K562 (cell line): ENCODE results near the gene OSCP1.

Experiments
- BRCA1 ChIP-seq, 2 experiments: fragments of 450-650 bp in 1 of 2; sonication (generic) in 1 of 2; formaldehyde crosslinking in 1 of 2; IDR thresholded peaks; 2 replicates each; pipeline versions ENCODE4 v1.5.0 to v1.6.1; 2017 to 2020; ENCODE audit warnings: mild to moderate bottlenecking in 1 of 2, missing genetic modification reagents in 1 of 2
- HNRNPL ChIP-seq: fragments of 200-400 bp; formaldehyde crosslinking; IDR thresholded peaks from 2 replicates; pipeline ENCODE4 v1.6.1; 2017; ENCODE audit warnings: low read depth, mild to moderate bottlenecking, low read length
- KLF13 ChIP-seq: fragments of 450-650 bp; IDR thresholded peaks from 2 replicates; pipeline ENCODE4 v1.6.1; 2016; ENCODE audit warnings: missing genetic modification characterization, low read depth, mild to moderate bottlenecking, missing compliant biosample characterization, moderate library complexity, borderline replicate concordance
- MEIS2 ChIP-seq: fragments of 450-650 bp; IDR thresholded peaks from 2 replicates; pipeline ENCODE4 v1.6.1; 2014; ENCODE audit warnings: mild to moderate bottlenecking; ENCODE audit not compliant: partially characterized antibody
- MXI1 ChIP-seq: IDR thresholded peaks from 2 replicates; pipeline ENCODE4 v1.6.1; 2011; ENCODE audit warnings: low read depth, mild to moderate bottlenecking, improper control_type of control experiment, low read length
- NFXL1 ChIP-seq: fragments of 450-650 bp; formaldehyde crosslinking; IDR thresholded peaks from 2 replicates; pipeline ENCODE4 v1.4.0; 2021; ENCODE audit warnings: mild to moderate bottlenecking

DNA sequence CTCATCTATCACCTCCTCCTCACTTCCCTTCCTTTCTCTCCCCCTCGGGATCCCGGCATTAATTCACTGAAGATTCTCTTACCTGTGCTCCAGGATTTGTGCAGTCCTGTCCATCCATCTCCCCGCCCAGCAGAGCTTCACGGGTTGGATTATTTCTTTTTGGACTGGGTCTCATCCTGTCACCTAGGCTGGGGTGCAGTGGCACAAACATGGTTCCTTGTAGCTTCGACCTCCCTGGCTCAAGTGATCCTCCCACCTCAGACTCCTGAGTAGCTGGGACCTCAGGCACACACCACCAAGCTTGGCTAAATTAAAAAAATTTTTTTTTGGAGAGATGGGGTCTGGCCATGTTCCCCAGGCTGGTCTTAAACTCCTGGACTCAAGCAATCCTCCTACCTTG is 44.7 kb upstream of the OSCP1 start:
- TF ChIP-seq NFXL1 (CRISPR knock-in tag) (no peak), KLF13 (tag) (no peak), MEIS2 (no peak), HNRNPL (no peak), MXI1 (no peak), BRCA1 (IDR thresholded peaks at IDR 0.05) (no peak), BRCA1 (CRISPR knock-in tag; IDR thresholded peaks at IDR 0.05) (no peak)
